ENCODE results near the gene DNAH1. TPM values are rescaled to one million over a fixed set of nuclear protein-coding genes. Genes with fewer than 3 reads are reported as not detected.

The DNAH1 gene
- total and polyA plus RNA-seq, 2 donors (not counting 1 experiment from before 2014, with no cell fraction given): 47.2 to 59.2 TPM

DNA sequence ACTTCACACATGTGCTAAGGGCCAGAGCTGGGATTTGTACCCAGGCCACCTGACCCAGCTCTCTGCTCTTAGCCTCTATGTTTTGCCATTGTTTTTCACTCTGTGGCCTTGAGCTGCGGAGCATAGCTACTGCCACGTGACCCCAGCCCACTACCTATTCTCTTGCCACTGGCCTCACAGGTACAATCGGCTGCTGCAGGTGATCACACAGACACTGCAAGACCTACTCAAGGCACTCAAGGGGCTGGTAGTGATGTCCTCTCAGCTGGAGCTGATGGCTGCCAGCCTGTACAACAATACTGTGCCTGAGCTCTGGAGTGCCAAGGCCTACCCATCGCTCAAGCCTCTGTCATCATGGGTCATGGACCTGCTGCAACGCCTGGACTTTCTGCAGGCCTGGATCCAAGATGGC is 82.6 kb downstream of the DNAH1 start:
- H3K9me3 Mint-ChIP-seq (ENCODE audit: insufficient read depth): no peaks in the 10 kb centered on the region
- Histone ChIP-seq H3K9ac (ENCODE audit: low read length) (no peak overlapping the region), H3K27ac (ENCODE audit: low read length in 2 of 2) (no peak overlapping the region), H3K4me2 (replicated peaks; ENCODE audit: low read depth, low read length, poor library complexity, severe bottlenecking) (no peak overlapping the region), H3K36me3 (replicated peaks in 1 of 2; ENCODE audit: control extremely low read depth in 1 of 2, control insufficient read depth in 1 of 2, extremely low read depth in 1 of 2, insufficient read depth in 2 of 2, low read length in 1 of 2) (peaks cover 3 to 44% of the 10 kb centered on the region in 2 experiments), H2AFZ (ENCODE audit: insufficient read depth, low read depth, low read length, poor library complexity, severe bottlenecking) (no peak overlapping the region), H3K9me3 (ENCODE audit: control extremely low read depth in 1 of 3, control insufficient read depth in 2 of 3, insufficient read depth in 1 of 3, low read length in 2 of 3) (no peaks in the 10 kb centered on the region), H4K20me1 (ENCODE audit: control insufficient read depth, insufficient read depth, low read length, poor library complexity, severe bottlenecking) (no peaks in the 10 kb centered on the region), H3K4me3 (ENCODE audit: control extremely low read depth in 1 of 5, extremely low read depth in 1 of 5, insufficient read depth in 1 of 5, low read depth in 2 of 5, low read length in 4 of 5) (no peak overlapping the region), H3K4me1 (ENCODE audit: control insufficient read depth in 2 of 2, insufficient read depth in 2 of 2, low read length in 2 of 2) (no peaks in the 10 kb centered on the region), H3K27me3 (replicated peaks in 1 of 4; ENCODE audit: control extremely low read depth in 1 of 4, control insufficient read depth in 3 of 4, insufficient read depth in 4 of 4, low read length in 3 of 4) (no peaks in the 10 kb centered on the region), H3K79me2 (ENCODE audit: control insufficient read depth, insufficient read depth, low read length) (no peaks in the 10 kb centered on the region)
- WGBS (ENCODE audit: insufficient coverage): 92% methylated on average over 5 of the region's 5 CpGs
- ATAC-seq (ENCODE audit: low read depth) (no peak), DNase-seq (no peak)
- ChIA-PET CTCF (interaction anchor here (1.0 kb wide), 2 partner anchors 13 to 48 kb away, joined by 3 to 4 read pairs; no protein-coding TSS in a partner anchor), POLR2A (no interaction called here)
- TF ChIP-seq EZH2 (IDR thresholded peaks at IDR 0.05; ENCODE audit: borderline replicate concordance, insufficient read depth, low read depth, low read length, poor library complexity, severe bottlenecking): no peak
- TF ChIP-seq, protein P1, sequence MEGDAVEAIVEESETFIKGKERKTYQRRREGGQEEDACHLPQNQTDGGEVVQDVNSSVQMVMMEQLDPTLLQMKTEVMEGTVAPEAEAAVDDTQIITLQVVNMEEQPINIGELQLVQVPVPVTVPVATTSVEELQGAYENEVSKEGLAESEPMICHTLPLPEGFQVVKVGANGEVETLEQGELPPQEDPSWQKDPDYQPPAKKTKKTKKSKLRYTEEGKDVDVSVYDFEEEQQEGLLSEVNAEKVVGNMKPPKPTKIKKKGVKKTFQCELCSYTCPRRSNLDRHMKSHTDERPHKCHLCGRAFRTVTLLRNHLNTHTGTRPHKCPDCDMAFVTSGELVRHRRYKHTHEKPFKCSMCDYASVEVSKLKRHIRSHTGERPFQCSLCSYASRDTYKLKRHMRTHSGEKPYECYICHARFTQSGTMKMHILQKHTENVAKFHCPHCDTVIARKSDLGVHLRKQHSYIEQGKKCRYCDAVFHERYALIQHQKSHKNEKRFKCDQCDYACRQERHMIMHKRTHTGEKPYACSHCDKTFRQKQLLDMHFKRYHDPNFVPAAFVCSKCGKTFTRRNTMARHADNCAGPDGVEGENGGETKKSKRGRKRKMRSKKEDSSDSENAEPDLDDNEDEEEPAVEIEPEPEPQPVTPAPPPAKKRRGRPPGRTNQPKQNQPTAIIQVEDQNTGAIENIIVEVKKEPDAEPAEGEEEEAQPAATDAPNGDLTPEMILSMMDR (IDR thresholded peaks at IDR 0.05): no peak
- no peak overlapping the region for H3K27ac Mint-ChIP-seq
- no peak overlapping the region for H3K4me3 Mint-ChIP-seq
- no peaks in the 10 kb centered on the region for H3K27me3 Mint-ChIP-seq
- intact Hi-C loops (cut with micrococcal nuclease): no loop called here
- no peaks in the 10 kb centered on the region for H3K4me1 Mint-ChIP-seq

DNA sequence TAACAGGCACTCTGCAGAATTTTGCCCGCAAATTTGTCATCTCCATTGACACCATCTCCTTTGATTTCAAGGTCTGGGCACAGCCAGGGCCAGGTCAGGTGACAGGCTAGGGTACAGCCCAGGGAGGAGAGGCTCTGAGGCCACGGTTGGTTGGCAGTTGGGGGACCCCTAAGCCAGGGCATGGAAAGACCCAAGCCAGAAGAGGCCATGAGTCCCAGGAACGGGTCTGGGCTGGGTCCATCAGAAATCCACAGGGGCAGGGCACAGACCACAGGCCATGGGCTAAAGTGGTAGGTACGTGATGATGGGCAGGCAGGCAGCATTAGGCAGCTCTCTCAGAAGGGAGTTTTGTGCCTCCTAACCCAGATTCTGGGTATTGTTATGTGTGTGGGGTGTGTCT is 83.0 kb downstream of the DNAH1 start:
- H4K20me1 ChIP-seq (ENCODE audit: control insufficient read depth, insufficient read depth, low read length, poor library complexity, severe bottlenecking): no peaks in the 10 kb centered on the region
- no peaks in the 10 kb centered on the region for H3K27me3 ChIP-seq (replicated peaks in 1 of 4; ENCODE audit: control extremely low read depth in 1 of 4, control insufficient read depth in 3 of 4, insufficient read depth in 4 of 4, low read length in 3 of 4)
- H3K9me3 ChIP-seq (ENCODE audit: control extremely low read depth in 1 of 3, control insufficient read depth in 2 of 3, insufficient read depth in 1 of 3, low read length in 2 of 3): no peaks in the 10 kb centered on the region
- H3K27ac ChIP-seq (ENCODE audit: low read length in 2 of 2): no peak overlapping the region
- no peaks in the 10 kb centered on the region for H3K79me2 ChIP-seq (ENCODE audit: control insufficient read depth, insufficient read depth, low read length)
- peaks cover 4 to 47% of the 10 kb centered on the region in 2 experiments for H3K36me3 ChIP-seq (replicated peaks in 1 of 2; ENCODE audit: control extremely low read depth in 1 of 2, control insufficient read depth in 1 of 2, extremely low read depth in 1 of 2, insufficient read depth in 2 of 2, low read length in 1 of 2)
- Mint-ChIP-seq H3K27me3 (no peaks in the 10 kb centered on the region), H3K9me3 (ENCODE audit: insufficient read depth) (no peaks in the 10 kb centered on the region), H3K4me1 (no peaks in the 10 kb centered on the region), H3K4me3 (no peak overlapping the region), H3K27ac (no peak overlapping the region)
- H3K4me3 ChIP-seq (ENCODE audit: control extremely low read depth in 1 of 5, extremely low read depth in 1 of 5, insufficient read depth in 1 of 5, low read depth in 2 of 5, low read length in 4 of 5): no peak overlapping the region
- intact Hi-C loops (cut with micrococcal nuclease): no loop called here
- POLR2A ChIA-PET: no interaction called here
- TF ChIP-seq, protein P1 (IDR thresholded peaks at IDR 0.05): no peak
- TF ChIP-seq EZH2 (IDR thresholded peaks at IDR 0.05; ENCODE audit: borderline replicate concordance, insufficient read depth, low read depth, low read length, poor library complexity, severe bottlenecking): no peak
- WGBS (ENCODE audit: insufficient coverage): 92% methylated on average over 4 of the region's 4 CpGs
- no peak for ATAC-seq (ENCODE audit: low read depth)
- no peaks in the 10 kb centered on the region for H3K4me1 ChIP-seq (ENCODE audit: control insufficient read depth in 2 of 2, insufficient read depth in 2 of 2, low read length in 2 of 2)
- no peak overlapping the region for H2AFZ ChIP-seq (ENCODE audit: insufficient read depth, low read depth, low read length, poor library complexity, severe bottlenecking)
- CTCF ChIA-PET: interaction anchor here (1.0 kb wide), 2 partner anchors 13 to 47 kb away, joined by 3 to 4 read pairs; no protein-coding TSS in a partner anchor
- no peak for DNase-seq
- no peak overlapping the region for H3K9ac ChIP-seq (ENCODE audit: low read length)
- H3K4me2 ChIP-seq (replicated peaks; ENCODE audit: low read depth, low read length, poor library complexity, severe bottlenecking): no peak overlapping the region
